ENCODE measurements around the gene KIF16B. TPM values are rescaled to one million over a fixed set of nuclear protein-coding genes. Genes with fewer than 3 reads are reported as not detected.

Gene KIF16B
- total RNA-seq, 1 experiment from 2014 or later, result 4.6 TPM

- no peak overlapping the region for H3K27ac ChIP-seq (ENCODE audit: low read depth, low read length, poor library complexity, severe bottlenecking)
- peaks cover 7% of the 10 kb centered on the region for H3K9me3 ChIP-seq (ENCODE audit: low read depth, low read length, poor library complexity, severe bottlenecking)
- ChIA-PET POLR2A (ENCODE audit: low non-redundant PET) (no interaction called here), CTCF (no interaction called here)
- H3K4me1 ChIP-seq (ENCODE audit: insufficient read depth, low read length, poor library complexity, severe bottlenecking), result peaks cover 7% of the 10 kb centered on the region
- intact Hi-C loops (cut with micrococcal nuclease; ENCODE audit: unreplicated experiment), result no loop called here
- BruUV-seq (replicated peaks), result no TSS peak
- no peak overlapping the region for H3K4me3 ChIP-seq (ENCODE audit: low read depth, low read length, poor library complexity, severe bottlenecking)
- H3K27me3 ChIP-seq (replicated peaks; ENCODE audit: insufficient read depth, low read depth, low read length, poor library complexity), result no peaks in the 10 kb centered on the region
- no peaks in the 10 kb centered on the region for H3K36me3 ChIP-seq (ENCODE audit: insufficient read depth, low read length, poor library complexity, severe bottlenecking)
- DNase-seq (ENCODE audit: low spot score), result no peak
- no peak for TF ChIP-seq CTCF (conservative IDR thresholded peaks at IDR 0.05; ENCODE audit: low read depth, low read length)
- no peak for TF ChIP-seq EZH2 (IDR thresholded peaks at IDR 0.05; ENCODE audit: borderline replicate concordance, low read depth, low read length, poor library complexity, severe bottlenecking)
These were observed 40.7 kb upstream of the KIF16B start for GRCh38 chr20:16613954-16614353.

DNA sequence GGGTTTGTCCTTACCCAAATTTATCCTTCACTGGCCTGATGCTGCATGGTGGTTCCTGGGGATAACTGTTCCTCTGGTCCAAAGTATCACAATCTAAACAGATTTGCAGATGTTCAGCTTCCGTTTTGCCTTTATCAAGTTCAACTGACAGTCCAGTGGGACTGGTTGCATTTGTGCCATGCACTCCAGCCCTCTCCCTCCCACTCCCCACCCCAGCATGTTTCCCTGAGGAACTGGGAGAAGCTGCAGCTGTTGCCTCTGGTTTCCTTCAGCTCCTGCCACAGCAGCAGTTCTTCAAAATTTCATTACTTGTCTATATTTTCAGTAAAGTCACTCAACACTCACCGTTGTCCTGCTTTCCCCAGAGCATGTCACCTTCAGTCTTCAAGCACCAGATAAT, 39.5 kb upstream of the KIF16B start:
- no peak for TF ChIP-seq EZH2 (IDR thresholded peaks at IDR 0.05; ENCODE audit: borderline replicate concordance, low read depth, low read length, poor library complexity, severe bottlenecking)
- TF ChIP-seq CTCF (conservative IDR thresholded peaks at IDR 0.05; ENCODE audit: low read depth, low read length), result no peak
- CTCF ChIA-PET, result no interaction called here

DNA sequence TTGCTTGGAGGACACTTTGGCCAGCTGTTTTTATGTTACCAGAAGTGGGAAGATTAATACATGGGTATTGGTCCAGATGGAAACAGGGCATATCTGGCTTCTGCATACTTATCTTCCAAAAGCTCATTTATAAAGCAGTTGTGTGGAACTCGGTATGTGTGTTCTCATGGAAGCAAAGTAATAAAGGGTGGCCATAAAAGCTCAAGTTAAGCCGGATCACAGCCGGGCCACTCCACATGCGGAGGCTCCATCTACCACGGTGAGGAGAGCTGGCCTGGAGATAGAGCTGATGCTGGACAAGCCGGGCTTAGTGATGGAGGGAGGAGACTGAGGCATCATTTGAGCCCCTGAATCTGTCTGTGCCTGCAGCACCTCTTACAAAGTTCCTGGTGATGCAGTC, 38.6 kb upstream of the KIF16B start:
- Histone ChIP-seq H3K4me3 (ENCODE audit: low read depth, low read length, poor library complexity, severe bottlenecking) (no peak overlapping the region), H3K27me3 (replicated peaks; ENCODE audit: insufficient read depth, low read depth, low read length, poor library complexity) (no peaks in the 10 kb centered on the region), H3K9me3 (ENCODE audit: low read depth, low read length, poor library complexity, severe bottlenecking) (peaks cover under 1% of the 10 kb centered on the region), H3K36me3 (ENCODE audit: insufficient read depth, low read length, poor library complexity, severe bottlenecking) (no peaks in the 10 kb centered on the region), H3K27ac (ENCODE audit: low read depth, low read length, poor library complexity, severe bottlenecking) (no peak overlapping the region), H3K4me1 (ENCODE audit: insufficient read depth, low read length, poor library complexity, severe bottlenecking) (peaks cover 7% of the 10 kb centered on the region)
- POLR2A ChIA-PET (ENCODE audit: low non-redundant PET), result no interaction called here
- DNase-seq (ENCODE audit: low spot score), result no peak
- no peak for TF ChIP-seq EZH2 (IDR thresholded peaks at IDR 0.05; ENCODE audit: borderline replicate concordance, low read depth, low read length, poor library complexity, severe bottlenecking)
- TF ChIP-seq CTCF (conservative IDR thresholded peaks at IDR 0.05; ENCODE audit: low read depth, low read length), result no peak
- intact Hi-C loops (cut with micrococcal nuclease; ENCODE audit: unreplicated experiment), result no loop called here
- BruUV-seq (replicated peaks), result no TSS peak
- CTCF ChIA-PET, result no interaction called here

More for the DNA sequence above, 39.5 kb upstream of the KIF16B start:
- H3K27ac ChIP-seq (ENCODE audit: low read depth, low read length, poor library complexity, severe bottlenecking), result no peak overlapping the region
- BruUV-seq (replicated peaks), result no TSS peak
- H3K4me3 ChIP-seq (ENCODE audit: low read depth, low read length, poor library complexity, severe bottlenecking), result no peak overlapping the region
- intact Hi-C loops (cut with micrococcal nuclease; ENCODE audit: unreplicated experiment), result no loop called here
- peaks cover 7% of the 10 kb centered on the region for H3K9me3 ChIP-seq (ENCODE audit: low read depth, low read length, poor library complexity, severe bottlenecking)
- H3K36me3 ChIP-seq (ENCODE audit: insufficient read depth, low read length, poor library complexity, severe bottlenecking), result no peaks in the 10 kb centered on the region
- POLR2A ChIA-PET (ENCODE audit: low non-redundant PET), result no interaction called here
- no peak for DNase-seq (ENCODE audit: low spot score)
- H3K27me3 ChIP-seq (replicated peaks; ENCODE audit: insufficient read depth, low read depth, low read length, poor library complexity), result no peaks in the 10 kb centered on the region
- peaks cover 7% of the 10 kb centered on the region for H3K4me1 ChIP-seq (ENCODE audit: insufficient read depth, low read length, poor library complexity, severe bottlenecking)
